GM12864 (cell line): ENCODE measurements around the gene TBCA.

Experiments
- DNase-seq: peaks from one replicate; pipeline ENCODE4 v3.0.0-alpha.2; 2011; ENCODE audit warnings: low read depth
- H3K4me3 ChIP-seq: 2 replicates; pipeline ENCODE4 v1.5.1; 2011; ENCODE audit warnings: mild to moderate bottlenecking, low read depth, low read length, control low read depth
- TF ChIP-seq, protein P1 (sequence below): IDR thresholded peaks from 2 replicates; pipeline ENCODE4 v1.5.1; 2011; ENCODE audit warnings: low read depth, mild to moderate bottlenecking, moderate library complexity, low read length, control low read depth, inconsistent platforms; ENCODE audit errors: missing control alignments

TBCA gene

GRCh38 chr5:77741608-77742007, 34.5 kb downstream of the TBCA start:
- DNase-seq = no peak

GRCh38 chr5:77734885-77735284, 41.3 kb downstream of the TBCA start:
- DNase-seq = no peak
- no peak overlapping the region for H3K4me3 ChIP-seq
- TF ChIP-seq, protein P1, sequence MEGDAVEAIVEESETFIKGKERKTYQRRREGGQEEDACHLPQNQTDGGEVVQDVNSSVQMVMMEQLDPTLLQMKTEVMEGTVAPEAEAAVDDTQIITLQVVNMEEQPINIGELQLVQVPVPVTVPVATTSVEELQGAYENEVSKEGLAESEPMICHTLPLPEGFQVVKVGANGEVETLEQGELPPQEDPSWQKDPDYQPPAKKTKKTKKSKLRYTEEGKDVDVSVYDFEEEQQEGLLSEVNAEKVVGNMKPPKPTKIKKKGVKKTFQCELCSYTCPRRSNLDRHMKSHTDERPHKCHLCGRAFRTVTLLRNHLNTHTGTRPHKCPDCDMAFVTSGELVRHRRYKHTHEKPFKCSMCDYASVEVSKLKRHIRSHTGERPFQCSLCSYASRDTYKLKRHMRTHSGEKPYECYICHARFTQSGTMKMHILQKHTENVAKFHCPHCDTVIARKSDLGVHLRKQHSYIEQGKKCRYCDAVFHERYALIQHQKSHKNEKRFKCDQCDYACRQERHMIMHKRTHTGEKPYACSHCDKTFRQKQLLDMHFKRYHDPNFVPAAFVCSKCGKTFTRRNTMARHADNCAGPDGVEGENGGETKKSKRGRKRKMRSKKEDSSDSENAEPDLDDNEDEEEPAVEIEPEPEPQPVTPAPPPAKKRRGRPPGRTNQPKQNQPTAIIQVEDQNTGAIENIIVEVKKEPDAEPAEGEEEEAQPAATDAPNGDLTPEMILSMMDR = no peak

More at GRCh38 chr5:77741608-77742007, 34.5 kb downstream of the TBCA start:
- TF ChIP-seq, protein P1 = no peak
- H3K4me3 ChIP-seq = no peak overlapping the region

DNA sequence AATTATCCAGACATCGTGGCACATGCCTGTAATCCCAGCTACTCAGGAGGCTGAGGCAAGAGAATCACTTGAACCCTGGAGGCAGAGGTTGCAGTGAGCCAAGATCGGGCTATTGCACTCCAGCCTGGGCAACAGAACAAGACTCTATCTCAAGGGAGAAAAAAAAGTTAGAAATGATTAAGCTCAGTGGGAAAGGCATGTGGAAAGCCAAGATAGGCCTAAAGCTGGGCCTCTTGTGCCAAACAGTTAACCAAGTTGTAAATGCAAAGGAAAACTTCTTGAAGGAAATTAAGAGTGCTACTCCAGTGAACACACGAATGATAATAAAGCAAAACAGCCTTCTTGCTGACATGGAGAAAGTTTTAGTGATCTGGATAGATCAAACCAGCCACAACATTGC, 43.0 kb downstream of the TBCA start:
- no peak for DNase-seq
- H3K4me3 ChIP-seq = no peak overlapping the region
- TF ChIP-seq, protein P1 = no peak

DNA sequence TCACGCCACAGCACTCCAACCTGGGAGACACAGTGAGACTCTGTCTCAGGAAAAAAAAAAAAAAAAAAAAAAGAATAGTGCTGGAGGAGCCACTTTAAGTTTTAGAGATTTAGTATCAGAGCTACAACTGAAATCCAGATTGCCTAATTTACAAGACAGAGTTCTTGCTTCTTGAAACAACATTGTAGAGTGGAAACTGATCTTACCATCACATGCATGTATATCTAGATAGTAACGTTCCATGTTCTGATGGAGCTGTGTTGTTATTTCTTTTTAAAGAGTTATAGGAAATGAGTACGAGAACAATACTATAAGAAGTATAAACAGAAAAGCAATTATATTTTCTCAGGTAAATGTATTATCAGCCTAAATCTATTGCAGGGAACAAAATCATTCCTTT, 48.9 kb downstream of the TBCA start:
- DNase-seq = no peak
- H3K4me3 ChIP-seq = no peak overlapping the region
- TF ChIP-seq, protein P1 = no peak

DNA sequence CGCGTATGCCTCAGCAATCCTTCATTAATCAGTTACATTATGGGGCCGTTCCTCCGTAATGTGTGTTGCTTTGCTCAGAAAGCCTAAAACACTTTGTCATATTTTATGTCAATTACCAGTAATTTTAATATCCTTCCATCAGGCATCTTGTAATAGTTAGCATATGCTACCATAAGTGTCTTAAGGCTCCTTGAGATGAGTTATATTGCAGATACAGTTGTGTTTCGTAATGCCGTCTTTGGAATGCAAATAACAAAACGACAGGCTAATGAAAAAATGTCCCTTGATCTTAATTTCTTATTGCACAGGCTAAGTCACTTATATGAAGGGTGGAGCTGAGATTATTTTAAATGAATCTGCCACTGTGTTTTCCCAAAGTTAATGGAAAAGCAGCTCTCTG, 50.5 kb downstream of the TBCA start:
- no peak overlapping the region for H3K4me3 ChIP-seq
- TF ChIP-seq, protein P1 = no peak
- DNase-seq = no peak

DNA sequence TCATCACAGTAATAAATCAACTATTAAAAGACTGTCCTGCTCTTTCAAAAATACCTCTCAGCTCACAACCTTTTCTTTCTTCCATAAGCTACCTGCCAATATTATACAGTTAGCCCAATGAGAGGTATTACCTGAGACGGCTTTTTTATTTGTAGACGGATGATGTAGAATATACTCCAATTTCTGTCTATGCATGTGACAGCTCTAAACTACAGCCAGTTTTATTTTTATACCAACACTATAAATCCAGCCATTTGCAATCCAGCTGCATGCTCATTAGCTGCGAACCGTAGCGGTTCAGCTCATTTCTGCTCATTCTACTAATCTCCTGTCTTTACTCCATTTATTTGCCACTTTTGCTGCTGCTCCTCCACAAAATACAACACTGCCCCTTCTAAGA, 51.2 kb downstream of the TBCA start:
- TF ChIP-seq, protein P1 = no peak
- DNase-seq = no peak

GRCh38 chr5:77719666-77720363, 56.3 kb downstream of the TBCA start:
- DNase-seq = no peak
- TF ChIP-seq, protein P1 = no peak
- H3K4me3 ChIP-seq = no peak overlapping the region

More for the DNA sequence above, 51.2 kb downstream of the TBCA start:
- H3K4me3 ChIP-seq = no peak overlapping the region
